ENCODE data around the gene TMEM176B.
"Not testable (repeated sequence)": the region's sequence is repeated elsewhere in the genome, so short reads cannot be mapped to it uniquely, and the experiment has no call there.

The TMEM176B gene

DNA sequence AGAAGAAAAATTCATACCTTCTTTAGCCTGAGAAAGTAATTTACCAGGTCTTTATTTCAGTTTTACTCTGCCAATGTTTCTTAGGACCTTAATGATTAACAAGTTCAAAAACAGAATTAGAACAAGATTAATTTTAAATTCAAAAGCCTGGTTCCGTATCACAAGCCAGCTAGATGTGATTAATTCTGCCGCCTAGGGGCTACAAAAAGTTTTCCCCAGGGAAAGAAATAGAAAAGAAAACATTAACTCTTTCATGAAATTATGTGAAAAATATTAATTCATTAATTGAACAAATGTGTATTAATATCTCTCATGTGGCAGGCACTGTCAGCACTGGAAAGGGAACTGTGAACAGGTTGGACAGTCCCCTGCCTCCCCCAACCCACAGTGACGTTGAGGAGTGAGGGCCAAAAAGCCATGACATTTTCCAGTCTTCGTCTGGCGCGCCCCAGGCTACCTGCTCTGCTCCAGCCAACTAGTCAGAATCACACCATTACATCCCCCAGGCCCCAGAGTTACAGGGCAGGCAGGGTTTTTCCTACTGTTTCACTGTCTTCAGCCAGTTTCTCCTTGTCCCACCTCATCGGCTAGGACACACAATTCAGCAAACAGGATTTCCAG lies 20.5 kb upstream of the TMEM176B start:
- DNase-seq, result no peak

DNA sequence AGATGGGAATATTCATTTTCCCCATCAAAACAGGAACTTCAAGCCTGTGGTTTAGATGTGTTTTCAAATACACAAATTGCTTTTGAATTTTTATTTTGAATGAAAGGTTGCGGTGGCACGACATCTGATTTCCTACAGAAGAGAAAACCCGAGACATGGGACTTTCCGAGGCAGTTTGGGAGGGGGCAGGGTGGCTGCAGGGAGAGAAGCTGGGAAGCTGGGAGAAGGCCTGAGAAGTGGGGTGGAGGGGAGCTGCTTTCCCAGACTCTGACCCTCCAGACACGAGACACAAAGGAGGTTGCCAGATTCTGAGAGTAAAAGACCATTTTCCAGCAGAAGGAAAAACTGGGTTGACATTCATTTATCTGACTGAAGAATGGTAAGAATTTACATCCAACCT lies 20.0 kb upstream of the TMEM176B start:
- DNase-seq, result no peak

DNA sequence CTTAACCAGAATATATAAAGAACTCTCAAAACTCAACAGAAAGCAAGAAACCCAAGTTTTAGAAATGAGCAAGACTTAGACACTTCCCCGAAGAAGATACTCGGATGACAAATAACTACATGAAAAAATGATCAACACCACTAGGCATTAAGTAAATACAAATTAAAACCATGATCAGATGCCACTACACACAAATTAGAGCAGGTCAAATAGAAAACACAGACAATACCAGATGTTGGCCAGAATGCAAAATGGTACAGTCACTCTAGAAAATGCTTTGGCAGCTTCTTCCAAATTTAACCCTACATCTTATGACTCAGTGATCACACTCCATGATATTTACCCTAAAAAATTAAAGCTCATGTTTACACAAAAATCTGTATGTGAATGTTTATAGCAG lies 18.8 kb upstream of the TMEM176B start:
- no peak for DNase-seq

DNA sequence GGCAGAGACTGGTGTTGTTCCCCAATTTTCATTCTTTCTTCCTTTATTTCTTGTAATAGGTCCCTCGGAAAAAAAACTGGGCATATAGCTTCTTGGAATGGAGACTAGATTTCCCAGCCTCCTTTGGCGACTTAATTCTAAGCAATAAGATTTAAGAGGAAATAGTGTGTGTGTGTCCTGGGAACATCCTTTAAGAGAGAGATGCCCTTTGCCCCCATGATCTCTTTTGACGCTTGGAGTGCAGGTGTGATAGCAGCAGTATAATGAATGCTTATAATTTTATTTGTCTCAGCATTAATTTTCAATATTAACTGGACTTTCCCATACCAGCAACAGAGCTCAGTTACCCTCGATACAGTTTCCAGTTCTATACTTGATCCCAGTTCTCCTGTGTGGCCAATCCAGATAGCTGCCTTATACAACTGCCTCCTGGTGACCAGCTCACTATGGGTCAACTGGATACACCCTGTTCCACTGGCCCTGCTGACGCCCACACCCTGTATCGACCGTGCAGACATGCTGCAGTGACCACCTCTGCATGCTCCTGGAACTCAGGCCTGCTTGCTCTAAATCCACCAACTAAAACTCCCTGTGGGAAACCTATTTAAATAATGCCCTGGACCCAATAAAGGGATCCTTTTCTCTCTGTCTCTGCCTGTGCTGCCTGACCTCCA lies 14.3 kb upstream of the TMEM176B start:
- DNase-seq, result no peak

DNA sequence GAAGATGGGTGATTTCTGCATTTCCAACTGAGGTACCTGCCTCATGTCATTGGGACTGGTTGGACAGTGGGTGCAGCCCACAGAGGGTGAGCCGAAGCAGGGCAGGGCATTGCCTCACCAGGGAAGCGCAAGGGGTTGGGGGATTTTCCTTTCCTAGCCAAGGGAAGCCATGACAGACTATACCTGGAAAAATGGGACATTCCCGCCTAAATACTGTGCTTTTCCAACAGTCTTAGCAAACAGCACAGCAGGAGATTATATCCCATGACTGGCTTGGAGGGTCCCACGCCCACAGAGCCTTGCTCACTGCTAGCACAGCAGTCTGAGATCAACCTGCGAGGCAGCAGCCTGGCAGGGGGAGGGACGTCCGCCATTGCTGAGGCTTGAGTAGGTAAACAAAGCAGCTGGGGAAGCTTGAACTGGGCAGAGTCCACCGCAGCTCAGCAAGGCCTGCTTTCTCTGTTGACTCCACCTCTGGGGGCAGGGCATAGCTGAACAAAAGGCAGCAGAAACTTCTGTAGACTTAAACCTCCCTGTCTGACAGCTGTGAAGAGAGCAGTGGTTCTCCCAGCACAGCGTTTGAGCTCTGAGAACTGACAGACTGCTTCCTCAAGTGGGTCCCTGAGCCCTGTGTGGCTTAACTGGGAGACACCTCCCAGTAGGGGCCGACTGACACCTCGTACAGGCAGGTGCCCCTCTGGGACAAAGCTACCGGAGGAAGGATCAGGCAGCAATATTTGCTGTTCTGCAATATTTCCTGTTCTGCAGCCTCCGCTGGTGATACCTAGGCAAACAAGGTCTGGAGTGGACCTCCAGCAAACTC lies 7.7 kb upstream of the TMEM176B start:
- DNase-seq, result not testable (repeated sequence)

DNA sequence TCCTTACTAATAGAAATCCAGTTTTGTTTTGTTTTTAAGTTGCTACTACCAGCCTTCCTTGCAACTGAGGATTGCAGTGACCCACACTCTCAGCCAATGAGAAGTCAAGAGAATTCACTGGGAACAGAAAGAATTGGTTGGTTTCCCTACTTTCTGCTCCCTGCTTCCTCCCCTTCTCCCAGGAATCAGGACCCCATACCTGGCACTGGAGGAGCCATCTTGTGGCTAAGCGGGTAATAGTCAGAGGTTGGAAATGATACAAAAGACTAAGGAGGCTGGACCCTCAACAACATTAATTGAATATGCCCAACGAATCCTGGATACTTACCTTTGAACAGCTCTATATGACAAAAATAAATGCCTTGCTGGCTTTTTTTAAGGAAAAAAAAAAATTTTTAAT lies 6.7 kb upstream of the TMEM176B start:
- DNase-seq, result no peak

DNA sequence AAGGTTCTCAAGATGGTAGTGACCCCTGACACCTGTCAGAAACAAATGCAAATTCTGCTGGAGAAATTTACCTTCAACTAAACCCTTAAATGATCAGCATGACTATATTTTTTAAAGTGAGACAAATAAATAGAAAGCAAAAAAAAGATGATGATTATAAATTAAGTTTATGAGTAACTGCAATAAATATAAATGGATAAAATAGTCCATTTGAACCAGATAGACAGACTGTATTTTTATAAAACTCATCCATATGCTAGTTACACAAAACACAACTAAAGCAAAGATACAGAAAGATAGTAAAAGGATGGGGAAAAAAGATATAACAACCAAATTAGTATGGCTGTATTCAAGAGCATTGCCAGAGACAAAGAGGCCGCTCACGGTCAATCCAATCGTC lies 6.3 kb upstream of the TMEM176B start:
- no peak for DNase-seq

DNA sequence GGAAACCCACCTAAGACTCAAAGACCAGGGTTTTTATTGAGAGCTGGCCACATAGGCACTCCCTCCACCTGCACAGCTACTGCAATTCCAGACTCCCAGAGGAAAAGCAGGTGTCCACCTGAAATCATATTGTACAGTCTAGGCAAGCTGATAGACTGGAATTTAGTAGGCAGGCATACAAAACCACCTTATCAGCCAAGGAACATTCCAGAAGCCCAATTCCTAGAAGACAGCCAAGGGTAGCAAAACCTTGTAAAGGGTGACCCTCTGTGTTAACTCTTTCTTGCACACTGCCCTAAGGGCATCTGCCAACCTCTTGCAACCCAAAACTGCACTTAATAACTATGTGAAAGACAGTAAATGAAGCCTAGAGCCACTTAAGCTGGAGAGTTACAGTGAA lies 5.7 kb upstream of the TMEM176B start:
- no peak for DNase-seq

DNA sequence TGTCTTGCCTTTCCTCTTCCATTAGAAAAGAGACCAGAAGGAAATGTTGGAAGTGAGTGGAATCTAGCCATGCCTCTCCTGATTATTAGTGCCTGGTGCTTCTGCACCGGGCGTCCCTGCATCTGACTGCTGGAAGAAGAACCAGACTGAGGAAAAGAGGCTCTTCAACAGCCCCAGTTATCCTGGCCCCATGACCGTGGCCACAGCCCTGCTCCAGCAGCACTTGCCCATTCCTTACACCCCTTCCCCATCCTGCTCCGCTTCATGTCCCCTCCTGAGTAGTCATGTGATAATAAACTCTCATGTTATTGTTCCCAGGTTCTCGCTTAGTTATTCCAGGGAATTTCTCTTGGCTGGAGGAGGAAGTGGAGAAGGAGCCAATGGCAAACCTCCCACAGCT lies 4.6 kb upstream of the TMEM176B start:
- no peak for DNase-seq

DNA sequence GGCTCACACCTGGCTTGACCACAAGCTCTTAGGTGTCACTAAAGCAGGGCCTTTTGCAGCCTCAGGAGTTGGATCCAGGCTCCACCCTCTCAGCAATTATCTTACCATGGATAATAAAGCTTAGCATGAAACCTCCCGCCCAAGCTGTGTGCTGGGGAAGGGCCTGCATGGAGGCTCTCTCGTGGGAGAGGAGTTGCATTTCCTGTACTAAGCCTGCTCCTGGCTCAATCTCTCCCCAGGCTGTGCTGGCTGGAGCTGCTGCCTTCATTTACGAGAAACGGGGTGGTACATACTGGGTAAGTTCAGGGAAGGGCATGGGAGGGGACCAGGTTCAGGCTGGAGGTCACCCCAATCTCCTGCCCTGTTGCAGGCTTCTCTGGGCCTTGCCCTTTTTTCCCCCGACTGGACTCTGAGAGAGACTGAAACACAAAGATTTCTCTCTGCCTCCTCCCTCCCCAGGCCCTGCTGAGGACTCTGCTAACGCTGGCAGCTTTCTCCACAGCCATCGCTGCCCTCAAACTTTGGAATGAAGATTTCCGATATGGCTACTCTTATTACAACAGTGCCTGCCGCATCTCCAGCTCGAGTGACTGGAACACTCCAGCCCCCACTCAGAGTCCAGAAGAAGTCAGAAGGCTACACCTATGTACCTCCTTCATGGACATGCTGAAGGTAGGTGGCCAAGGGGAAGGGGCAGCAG lies 3.1 kb upstream of the TMEM176B start:
- no peak for DNase-seq

DNA sequence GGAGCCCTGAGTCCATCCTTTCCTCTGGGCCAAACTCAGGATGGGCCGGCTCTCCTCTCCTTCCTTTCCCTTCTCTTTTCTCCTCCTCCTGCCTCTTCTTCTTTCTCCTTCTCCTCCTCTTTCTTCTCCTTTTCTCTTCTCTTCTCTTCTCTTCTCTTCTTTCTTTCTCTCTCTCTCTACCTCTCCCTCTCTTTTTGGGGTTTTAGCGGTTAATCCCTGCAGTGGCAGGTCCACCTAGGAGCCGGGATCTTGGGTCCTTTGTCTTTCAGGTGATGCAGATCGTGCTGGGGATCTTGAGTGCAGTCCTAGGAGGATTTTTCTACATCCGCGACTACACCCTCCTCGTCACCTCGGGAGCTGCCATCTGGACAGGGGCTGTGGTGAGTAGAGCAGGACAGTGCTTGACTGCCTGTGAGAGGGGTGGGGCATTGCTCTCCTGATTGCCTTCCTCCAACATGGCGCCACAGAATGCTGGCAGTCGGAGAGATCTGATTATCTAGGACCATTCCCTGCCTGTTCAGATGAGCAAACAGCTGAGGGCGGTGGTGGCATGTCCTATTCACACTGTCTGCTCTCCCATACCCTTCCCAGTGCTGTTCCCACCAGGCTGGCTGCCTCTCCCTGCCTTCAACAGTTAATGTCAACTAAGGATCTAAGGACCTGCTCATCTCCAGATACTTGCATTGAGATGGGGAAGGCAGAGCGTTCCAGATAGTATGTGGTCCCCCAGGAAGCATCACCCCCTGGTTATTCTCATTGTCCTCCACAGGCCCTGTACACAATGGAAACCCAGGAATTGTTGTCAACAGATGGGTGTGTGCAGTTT lies 2.0 kb upstream of the TMEM176B start:
- DNase-seq, result no peak

DNA sequence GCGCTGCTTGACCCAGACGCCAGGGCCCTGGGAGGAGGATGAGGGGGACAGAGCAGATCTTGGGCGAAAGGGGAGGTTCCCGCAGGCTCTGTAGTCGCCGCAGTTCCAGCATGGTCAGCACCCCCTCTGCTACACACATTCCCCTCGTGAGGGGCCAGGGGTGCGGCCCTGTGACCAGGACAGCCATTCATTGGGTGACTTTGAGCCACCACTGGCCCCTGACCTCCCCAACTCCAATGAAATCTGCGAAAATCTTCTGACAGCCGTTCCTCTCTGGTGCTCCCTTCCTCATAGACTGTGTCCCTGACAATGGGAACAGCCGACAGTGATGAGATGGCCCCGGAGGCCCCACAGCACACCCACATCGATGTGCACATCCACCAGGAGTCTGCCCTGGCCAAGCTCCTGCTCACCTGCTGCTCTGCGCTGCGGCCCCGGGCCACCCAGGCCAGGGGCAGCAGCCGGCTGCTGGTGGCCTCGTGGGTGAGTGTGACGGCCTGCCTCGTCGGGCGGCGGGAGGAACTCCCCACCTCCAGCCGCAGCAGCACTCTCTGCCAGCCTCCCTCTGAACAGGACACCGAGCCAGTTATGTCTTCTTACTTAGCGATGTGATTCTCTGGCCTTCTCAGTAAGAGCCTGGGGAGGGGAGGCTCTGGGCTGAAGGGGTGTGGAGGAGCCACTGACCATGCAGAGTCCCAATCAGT lies 1.2 kb upstream of the TMEM176B start:
- DNase-seq, result no peak

DNA sequence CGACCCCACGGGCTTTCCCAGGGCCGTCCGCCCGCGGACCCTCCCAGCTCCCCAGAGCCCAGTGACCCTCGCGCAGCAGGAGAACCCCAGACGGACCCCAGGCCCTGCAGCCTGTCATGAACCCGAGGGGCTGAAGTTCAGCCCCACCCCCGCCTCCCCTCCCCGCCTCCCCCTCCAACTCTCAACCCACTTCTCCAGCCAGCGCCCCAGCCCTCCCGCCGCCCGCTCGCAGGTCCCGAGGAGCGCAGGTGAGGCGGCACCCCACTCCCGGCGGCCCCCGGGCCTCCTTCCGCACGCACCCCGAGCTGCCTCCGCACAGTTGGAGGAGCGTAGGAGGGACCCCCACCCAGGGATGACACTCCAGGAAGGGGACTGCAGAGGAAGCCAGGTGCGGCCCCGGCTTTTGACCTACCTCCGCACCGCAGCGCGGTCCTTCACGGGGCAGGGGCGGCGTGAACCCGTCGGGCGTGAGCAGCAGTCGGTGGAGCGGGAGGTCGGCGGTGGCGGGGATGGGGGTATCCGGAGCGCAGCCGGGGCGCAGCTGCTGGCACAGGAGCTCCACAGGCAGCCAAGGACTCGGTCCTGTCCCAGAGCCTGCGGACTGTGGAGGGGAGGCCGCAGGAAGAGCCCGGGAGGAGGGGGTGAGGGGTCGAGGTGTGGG lies 547 bp upstream of the TMEM176B start, which contains the start of gene TMEM176A:
Gene TMEM176A, plus strand, starts transcription at position 189 of the 661 bp plus-strand sequence. CDS start 782 bp downstream, outside the sequence.
- no peak for DNase-seq

DNA sequence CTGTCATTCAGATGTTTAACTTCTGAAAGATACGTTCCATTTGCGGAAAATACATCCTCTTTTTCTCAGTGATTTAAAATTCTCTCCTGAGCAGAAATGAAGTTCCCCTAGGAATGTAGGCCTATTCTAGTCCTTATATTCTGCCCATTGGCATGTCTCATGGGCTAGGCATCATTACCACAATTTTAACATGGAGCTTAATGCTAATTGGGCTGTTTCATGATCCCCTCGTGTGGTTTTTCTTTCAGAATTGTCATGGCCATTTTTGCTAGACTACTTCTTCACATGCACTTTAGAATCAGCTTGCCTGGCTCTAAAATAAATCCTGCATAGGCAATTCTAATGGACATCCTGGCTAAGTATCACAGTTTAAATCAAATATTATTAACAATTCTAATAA lies 1.0 kb downstream of the TMEM176B start:
- DNase-seq, result no peak

DNA sequence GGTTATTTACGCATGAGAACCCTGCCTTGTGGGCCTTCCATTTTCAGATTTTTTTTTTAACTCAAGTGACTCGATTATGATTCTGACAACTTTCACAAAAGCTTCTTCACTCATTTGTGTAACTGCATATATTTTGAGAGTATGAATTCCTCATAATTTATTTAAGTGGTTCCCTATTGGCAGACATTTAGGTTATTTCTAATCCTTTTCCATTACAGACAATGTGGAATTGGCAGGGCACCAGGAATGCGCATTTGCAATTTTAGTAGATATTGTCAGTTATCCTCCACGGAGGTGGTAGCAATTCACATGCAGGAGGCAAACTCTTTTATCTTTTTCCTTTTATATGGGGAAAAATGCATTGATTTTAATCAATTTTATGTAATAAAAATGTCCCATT lies 2.5 kb downstream of the TMEM176B start:
- no peak for DNase-seq

DNA sequence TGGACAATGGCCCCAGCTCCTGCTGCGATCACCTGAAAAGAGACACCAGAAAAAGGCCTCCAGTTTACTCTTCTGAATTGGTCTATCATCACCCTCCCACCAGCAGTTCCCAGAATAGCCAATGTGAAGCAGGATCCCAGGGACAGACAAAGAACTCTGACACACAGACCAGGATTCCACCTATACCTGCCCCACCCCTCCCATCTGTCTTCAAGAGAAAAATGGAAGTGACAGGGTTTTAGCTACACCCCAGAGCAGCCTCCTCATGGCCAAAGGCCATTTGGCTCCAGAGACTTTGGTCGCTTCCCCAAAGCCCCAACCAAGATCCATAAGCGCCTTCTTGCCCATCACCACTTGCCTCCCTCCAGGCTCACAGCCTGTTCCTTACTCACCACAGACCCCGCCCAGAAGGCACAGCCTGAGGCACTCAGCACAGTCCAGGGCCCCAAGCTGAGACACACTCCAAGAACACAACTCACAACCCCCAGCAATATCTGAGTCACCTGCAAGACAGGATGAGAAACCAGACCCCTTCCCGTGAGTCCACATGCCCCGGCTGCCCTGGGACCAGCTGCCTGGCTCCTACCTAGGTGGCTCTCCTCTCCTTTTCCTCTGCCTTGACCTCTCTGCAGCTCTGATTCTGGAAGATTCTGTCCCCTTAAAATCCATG lies 6.5 kb downstream of the TMEM176B start:
- no peak for DNase-seq

DNA sequence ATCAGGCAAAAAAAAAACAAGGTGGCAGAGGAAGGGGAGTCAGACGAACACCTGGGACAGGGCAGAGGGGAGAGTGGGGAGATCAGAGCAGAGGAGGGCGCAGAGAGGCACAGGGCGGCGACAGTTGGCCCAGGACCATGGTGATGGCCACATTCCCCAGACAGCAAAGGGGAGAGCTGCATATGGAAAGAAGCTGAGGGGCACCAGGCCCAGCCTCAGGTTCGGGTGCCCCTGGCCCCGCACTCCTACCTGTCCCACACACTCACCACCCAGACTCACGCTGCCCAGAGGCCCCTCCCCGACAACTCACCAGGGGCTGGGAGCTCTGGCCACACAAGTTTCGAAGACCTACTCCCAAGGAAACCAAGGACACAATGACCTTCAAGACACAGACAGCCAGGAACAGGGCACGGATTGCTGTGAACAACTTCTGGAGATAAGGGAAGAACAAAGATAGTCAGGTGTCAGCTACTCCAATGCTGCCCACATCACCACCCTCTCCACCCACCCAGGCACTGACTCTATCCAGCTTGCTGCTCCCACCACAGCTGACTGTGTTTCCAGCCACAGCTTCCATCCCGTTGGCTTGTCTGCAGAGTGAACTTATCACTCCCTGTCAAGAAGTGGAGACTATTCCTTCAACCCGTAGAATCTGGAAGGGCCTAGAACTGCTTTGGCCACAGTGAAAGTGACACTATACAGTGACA lies 8.3 kb downstream of the TMEM176B start:
- DNase-seq, result no peak

DNA sequence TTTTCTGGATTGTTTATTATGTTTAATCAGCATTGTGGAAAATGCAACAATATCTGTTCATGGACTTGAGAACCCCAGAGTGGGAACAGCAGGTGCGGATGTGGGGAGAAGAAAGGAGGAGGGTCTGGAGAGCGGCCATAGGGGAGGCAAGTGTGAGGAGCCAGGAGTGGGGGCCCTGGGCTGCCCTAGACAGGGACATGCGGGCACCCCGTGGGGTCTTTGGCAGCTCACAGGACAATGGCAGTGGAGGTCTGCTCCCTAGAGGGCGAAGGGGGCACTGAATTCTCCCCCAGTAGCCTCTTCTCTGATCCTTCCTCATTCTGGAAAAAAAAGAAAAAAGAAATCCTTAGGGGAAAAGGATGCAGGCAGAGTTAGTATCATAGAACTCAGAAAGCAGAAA lies 8.9 kb downstream of the TMEM176B start:
- no peak for DNase-seq

DNA sequence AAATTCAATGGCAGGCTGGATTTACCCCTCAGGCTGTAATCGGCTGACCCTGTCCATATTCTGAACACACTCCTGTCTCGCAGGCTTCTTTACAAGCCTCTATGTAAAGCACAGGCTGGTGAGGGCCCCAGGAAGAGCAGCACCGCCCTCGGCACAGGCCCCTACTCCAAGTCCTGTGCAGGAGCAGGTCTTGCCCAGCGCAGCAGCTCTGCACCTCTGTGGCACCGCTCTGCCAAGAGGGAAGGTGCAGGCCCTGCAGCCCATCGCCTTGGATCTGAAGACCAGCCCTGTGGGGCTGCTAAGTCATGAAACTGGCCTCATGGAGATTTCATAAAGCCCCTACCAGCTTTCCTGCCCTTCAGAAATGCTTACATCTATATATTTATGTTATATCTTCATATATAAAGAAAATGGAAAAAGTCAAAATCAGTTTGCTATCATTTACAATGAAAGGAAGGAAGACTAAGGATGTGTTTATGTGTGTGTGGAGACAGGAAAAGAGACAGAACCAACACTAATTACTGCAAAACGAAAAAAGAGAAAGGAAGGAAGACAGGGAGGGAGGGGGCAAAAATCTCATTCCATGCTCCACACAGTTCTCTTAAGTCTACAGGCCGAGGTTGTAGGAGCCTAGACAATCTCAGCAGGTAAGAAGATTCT lies 9.6 kb downstream of the TMEM176B start:
- DNase-seq, result no peak
